GM23248 (cell line): ENCODE results near the gene RAB27A. TPM values are rescaled to one million over a fixed set of nuclear protein-coding genes. Genes with fewer than 3 reads are reported as not detected.
A peak's percentile ranks its signal among the peaks of the same experiment; 100 is the strongest.

Source experiments
- DNase-seq: peaks from one replicate; pipeline ENCODE4 v3.0.0-alpha.2; 2015
- H2AFZ ChIP-seq: fragments of 200-600 bp; sonication (generic); 2 replicates; pipeline ENCODE4 v1.6.1; 2016; ENCODE audit warnings: antibody characterized with exemption
- H3F3A ChIP-seq: fragments of 200-600 bp; sonication (generic); 2 replicates; pipeline ENCODE4 v1.6.1; 2016; ENCODE audit warnings: mild to moderate bottlenecking, antibody characterized with exemption, mixed run types; ENCODE audit not compliant: insufficient read depth
- H3K27ac ChIP-seq: fragments of 200-600 bp; sonication (generic); 2 replicates; pipeline ENCODE4 v1.5.1; 2016; ENCODE audit warnings: mild to moderate bottlenecking
- H3K27me3 ChIP-seq: fragments of 200-600 bp; sonication (generic); replicated peaks from 2 replicates; pipeline ENCODE4 v1.6.1; 2016; ENCODE audit warnings: mild to moderate bottlenecking; ENCODE audit not compliant: insufficient read depth
- H3K36me3 ChIP-seq: fragments of 200-600 bp; sonication (generic); 2 replicates; pipeline ENCODE4 v1.6.1; 2016; ENCODE audit warnings: low read depth, mild to moderate bottlenecking
- H3K4me1 ChIP-seq: fragments of 200-600 bp; sonication (generic); 2 replicates; pipeline ENCODE4 v1.6.1; 2016; ENCODE audit warnings: mild to moderate bottlenecking; ENCODE audit not compliant: insufficient read depth
- H3K4me2 ChIP-seq: fragments of 200-600 bp; sonication (generic); one replicate; pipeline ENCODE4 v1.6.1; 2016; ENCODE audit warnings: mild to moderate bottlenecking; ENCODE audit not compliant: unreplicated experiment
- H3K4me3 ChIP-seq: fragments of 200-600 bp; sonication (generic); 2 replicates; pipeline ENCODE4 v1.5.1; 2016; ENCODE audit warnings: mild to moderate bottlenecking
- H3K79me2 ChIP-seq: fragments of 200-600 bp; sonication (generic); 2 replicates; pipeline ENCODE4 v1.6.1; 2016; ENCODE audit warnings: mild to moderate bottlenecking; ENCODE audit not compliant: insufficient read depth
- H3K9ac ChIP-seq: fragments of 200-600 bp; sonication (generic); 2 replicates; pipeline ENCODE4 v1.6.1; 2016; ENCODE audit warnings: mild to moderate bottlenecking
- H3K9me2 ChIP-seq: fragments of 200-600 bp; sonication (generic); 2 replicates; pipeline ENCODE4 v1.6.1; 2016; ENCODE audit warnings: mixed run types, mild to moderate bottlenecking, moderate library complexity; ENCODE audit not compliant: insufficient read depth
- H3K9me3 ChIP-seq: fragments of 200-600 bp; sonication (generic); one replicate; pipeline ENCODE4 v1.6.1; 2017; ENCODE audit warnings: low read depth
- H4K20me1 ChIP-seq: fragments of 200-600 bp; sonication (generic); 2 replicates; pipeline ENCODE4 v1.6.0; 2016; ENCODE audit not compliant: insufficient read depth
- EZH2 ChIP-seq: fragments of 200-600 bp; sonication (generic); IDR thresholded peaks from 2 replicates; pipeline ENCODE4 v1.6.1; 2018; ENCODE audit warnings: antibody characterized with exemption, mild to moderate bottlenecking; ENCODE audit not compliant: insufficient read depth, poor library complexity, severe bottlenecking
- EZH2phosphoT487 ChIP-seq: fragments of 200-600 bp; sonication (generic); IDR thresholded peaks from 2 replicates; pipeline ENCODE4 v1.6.1; 2018; ENCODE audit warnings: antibody characterized with exemption, moderate library complexity, mild to moderate bottlenecking, low read depth; ENCODE audit not compliant: insufficient read depth
- WGBS, 2 experiments: methylation state at CpG; one replicate each; pipeline ENCODE4 v1.1.6; 2015 to 2017; ENCODE audit warnings: low lambda C conversion rate in 2 of 2, low coverage in 1 of 2; ENCODE audit errors: missing lambda C conversion rate in 2 of 2; 5-methylcytosine and 5-hydroxymethylcytosine counted together
- in situ Hi-C: fragments of 300-500 bp; cut with MboI; formaldehyde crosslinking; loops from 2 replicates; pipeline ENCODE4 v1.15.0; 2020
- polyA plus RNA-seq: library from polyadenylated mRNA; unstranded; fragments of >200 nt; fragmentation: Nextera tagmentation; extraction: Ambion mirVana; gene quantifications from 2 replicates; pipeline ENCODE4 v1.2.1, GENCODE V29; 2016
- total RNA-seq: library from RNA; depleted of rRNA; stranded (reverse); fragments of >200 nt; shearing (Covaris generic); gene quantifications from 2 replicates; pipeline ENCODE4 v1.2.3, GENCODE V29; 2014

Gene RAB27A
- total and polyA plus RNA-seq, 2 experiments from 2014 or later = 9.0 to 9.5 TPM

DNA sequence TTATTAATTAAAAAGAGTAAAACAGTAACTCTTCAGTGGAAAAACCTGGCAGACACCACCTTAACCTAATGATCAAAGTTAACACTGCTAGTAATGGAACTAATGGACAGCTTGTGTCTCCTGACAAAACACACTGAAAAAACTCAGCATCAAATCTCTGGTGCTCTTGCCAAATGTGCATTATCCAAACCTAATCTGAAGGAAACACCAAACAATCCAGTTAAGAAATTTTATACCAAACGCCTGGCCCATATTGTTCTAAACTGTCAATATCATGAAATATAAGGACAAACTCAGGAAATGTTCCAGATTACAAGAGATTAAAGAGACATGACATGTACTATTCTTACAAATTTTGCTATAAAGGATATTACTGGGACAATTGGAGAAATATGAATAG is 103.3 kb downstream of the RAB27A start:
- Histone ChIP-seq H3K4me1 (peaks cover 3% of the 10 kb centered on the region; the same call in 1 of the 2 replicates), H4K20me1 (peaks cover 13% of the 10 kb centered on the region), H2AFZ (no peak overlapping the region), H3K9ac (no peak overlapping the region), H3K79me2 (peaks cover 88% of the 10 kb centered on the region), H3K4me3 (no peak overlapping the region), H3K4me2 (no peak overlapping the region), H3K27me3 (no peaks in the 10 kb centered on the region), H3K9me3 (no peaks in the 10 kb centered on the region), H3K36me3 (peaks cover 84% of the 10 kb centered on the region), H3K9me2 (no peaks in the 10 kb centered on the region), H3K27ac (no peak overlapping the region), H3F3A (peaks cover 2% of the 10 kb centered on the region; the same call in 1 of the 2 replicates)
- DNase-seq = no peak
- WGBS, 2 experiments = 58 to 66% methylated on average over 1 of the region's 1 CpG
- no peak for TF ChIP-seq EZH2
- no peak for TF ChIP-seq EZH2phosphoT487
- in situ Hi-C loops = no loop called here

DNA sequence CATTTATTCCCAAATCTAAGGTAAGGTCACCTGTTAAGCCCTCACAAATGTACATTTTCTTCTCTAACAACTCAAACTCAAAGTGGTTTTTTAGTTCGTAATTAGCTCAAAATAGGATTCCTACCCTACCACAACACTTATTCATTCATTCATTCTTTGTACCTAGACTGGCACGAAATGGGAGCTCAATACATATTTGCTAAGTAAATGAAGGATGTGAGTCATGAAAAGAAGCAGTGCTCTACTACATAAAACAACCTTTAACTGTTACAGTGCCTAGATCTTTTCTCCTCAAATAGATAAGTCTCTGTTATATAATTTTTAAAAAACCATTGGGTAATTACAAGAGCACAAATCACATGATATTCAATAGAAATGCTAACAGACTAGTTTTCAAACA is 105.9 kb downstream of the RAB27A start:
- peaks cover 13% of the 10 kb centered on the region for H4K20me1 ChIP-seq
- peaks cover 87% of the 10 kb centered on the region for H3K36me3 ChIP-seq

DNA sequence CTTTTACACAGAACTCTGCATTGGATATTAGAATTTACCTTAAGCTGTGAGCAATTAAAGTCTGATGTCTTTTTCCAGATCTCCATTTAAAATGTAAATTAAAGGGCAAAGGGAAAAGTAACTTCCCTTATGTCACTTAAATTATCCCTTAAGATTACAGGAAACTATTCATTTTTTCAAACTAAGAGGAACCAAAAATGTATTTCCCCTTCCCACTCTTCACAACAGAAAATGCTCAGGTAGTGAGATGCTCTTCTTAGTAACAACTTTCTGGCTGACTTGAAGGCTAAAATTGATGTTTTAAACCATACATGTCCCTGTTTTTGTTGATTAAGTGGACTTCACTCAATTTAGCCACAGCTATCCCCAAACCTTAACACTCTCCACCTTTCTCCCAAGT is 110.5 kb downstream of the RAB27A start:
- Histone ChIP-seq H3K79me2 (peaks cover 16% of the 10 kb centered on the region), H3K27me3 (no peaks in the 10 kb centered on the region), H3K4me1 (peaks cover 3% of the 10 kb centered on the region; the same call in 1 of the 2 replicates), H3F3A (peaks cover 6% of the 10 kb centered on the region; the same call in 1 of the 2 replicates), H4K20me1 (no peaks in the 10 kb centered on the region; the same call in 1 of the 2 replicates), H3K9me3 (no peaks in the 10 kb centered on the region), H3K27ac (no peak overlapping the region), H3K9me2 (no peaks in the 10 kb centered on the region), H3K9ac (no peak overlapping the region), H3K4me2 (no peak overlapping the region), H2AFZ (no peak overlapping the region), H3K4me3 (no peak overlapping the region), H3K36me3 (peaks cover 64% of the 10 kb centered on the region)
- DNase-seq = no peak
- TF ChIP-seq EZH2 (no peak), EZH2phosphoT487 (no peak)
- in situ Hi-C loops = no loop called here

More for the DNA sequence above, 105.9 kb downstream of the RAB27A start:
- in situ Hi-C loops = no loop called here
- Histone ChIP-seq H3K27ac (no peak overlapping the region), H3K4me2 (no peak overlapping the region), H3K9ac (no peak overlapping the region), H3F3A (peaks cover 6% of the 10 kb centered on the region; the same call in 1 of the 2 replicates), H3K79me2 (peaks cover 62% of the 10 kb centered on the region), H2AFZ (no peak overlapping the region), H3K4me3 (no peak overlapping the region), H3K9me2 (no peaks in the 10 kb centered on the region), H3K27me3 (no peaks in the 10 kb centered on the region), H3K9me3 (no peaks in the 10 kb centered on the region), H3K4me1 (peaks cover 3% of the 10 kb centered on the region; the same call in 1 of the 2 replicates)
- TF ChIP-seq EZH2 = no peak
- TF ChIP-seq EZH2phosphoT487 = no peak
- 94 to 97% methylated on average over 2 of the region's 2 CpGs for WGBS, 2 experiments
- peak; percentile 6 for DNase-seq

DNA sequence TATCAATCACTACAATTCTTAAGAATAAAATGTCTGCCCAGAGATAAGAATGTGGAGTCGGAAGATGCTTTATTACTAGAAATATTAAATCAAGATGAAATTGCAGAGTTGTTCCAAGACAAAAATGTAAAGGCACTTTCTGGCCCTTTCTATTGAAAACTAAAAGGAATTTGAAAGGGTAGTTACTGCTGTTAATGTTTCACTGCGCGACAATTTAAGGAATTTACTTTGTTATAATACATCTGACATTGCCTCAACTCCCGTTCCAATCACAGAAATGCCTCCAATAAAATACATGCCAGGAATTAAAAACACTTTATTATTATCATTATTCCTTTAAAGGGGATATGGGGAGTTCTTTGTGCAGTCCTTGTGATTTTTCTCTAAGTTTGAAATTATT is 119.3 kb downstream of the RAB27A start:
- no peaks in the 10 kb centered on the region for H3K9me3 ChIP-seq
- no peak overlapping the region for H3K4me2 ChIP-seq
- no peaks in the 10 kb centered on the region for H3K4me1 ChIP-seq
- H3K4me3 ChIP-seq = no peak overlapping the region
- H3K36me3 ChIP-seq = no peaks in the 10 kb centered on the region
- H3K27ac ChIP-seq = no peak overlapping the region
- no peaks in the 10 kb centered on the region for H3K9me2 ChIP-seq
- DNase-seq = no peak
- no peak overlapping the region for H3K9ac ChIP-seq
- in situ Hi-C loops = no loop called here
- H3K79me2 ChIP-seq = no peaks in the 10 kb centered on the region
- H3F3A ChIP-seq = no peaks in the 10 kb centered on the region
- 65 to 72% methylated on average over 4 of the region's 4 CpGs for WGBS, 2 experiments
- H3K27me3 ChIP-seq = no peaks in the 10 kb centered on the region
- no peak for TF ChIP-seq EZH2phosphoT487
- no peak for TF ChIP-seq EZH2
- no peaks in the 10 kb centered on the region for H4K20me1 ChIP-seq
- no peak overlapping the region for H2AFZ ChIP-seq

DNA sequence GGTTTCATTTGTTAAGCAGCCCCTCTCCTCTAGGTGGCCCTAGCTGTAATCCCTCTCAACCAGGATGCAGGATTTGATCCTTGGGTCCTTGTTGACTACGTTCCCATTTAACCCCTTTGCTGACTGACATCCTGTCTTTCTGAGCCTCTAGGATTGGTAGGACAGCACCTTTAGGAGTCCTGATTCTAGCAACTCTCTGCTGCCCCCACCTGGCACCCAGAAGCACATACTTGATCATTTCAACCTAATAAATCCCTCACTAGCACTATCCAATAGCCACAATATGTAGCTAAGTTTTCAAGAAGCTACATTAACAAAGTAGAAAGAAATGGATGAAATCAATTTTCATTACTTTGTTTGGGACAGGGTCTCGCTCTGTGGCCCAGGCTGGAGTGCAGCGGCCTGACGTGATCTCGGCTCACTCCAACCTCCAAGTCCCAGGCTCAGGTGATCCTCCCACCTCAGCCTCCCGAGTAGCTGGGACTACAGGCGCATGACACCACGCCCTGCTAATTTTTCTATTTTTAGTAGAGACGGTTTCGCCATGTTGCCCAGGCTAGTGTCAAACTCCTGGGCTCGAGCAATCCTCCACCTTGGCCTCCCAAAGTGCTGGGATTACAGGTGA is 121.2 kb downstream of the RAB27A start:
- no peaks in the 10 kb centered on the region for H3K9me3 ChIP-seq
- no peak overlapping the region for H3K27ac ChIP-seq
- no peaks in the 10 kb centered on the region for H3K79me2 ChIP-seq
- no peaks in the 10 kb centered on the region for H4K20me1 ChIP-seq
- no peaks in the 10 kb centered on the region for H3K4me1 ChIP-seq
- in situ Hi-C loops = no loop called here
- DNase-seq = peak; percentile 65
- H3K36me3 ChIP-seq = no peaks in the 10 kb centered on the region
- no peak overlapping the region for H3K4me3 ChIP-seq
- H3K4me2 ChIP-seq = no peak overlapping the region
- H3F3A ChIP-seq = no peaks in the 10 kb centered on the region
- H2AFZ ChIP-seq = no peak overlapping the region
- no peaks in the 10 kb centered on the region for H3K9me2 ChIP-seq
- no peak overlapping the region for H3K9ac ChIP-seq
- TF ChIP-seq EZH2 (no peak), EZH2phosphoT487 (no peak)
- no peaks in the 10 kb centered on the region for H3K27me3 ChIP-seq
- 46 to 55% methylated on average over 10 to 11 of the region's 11 CpGs for WGBS, 2 experiments
